GM21529 (cell line): ENCODE measurements around the gene HMOX2.

Experiments
- ATAC-seq: cut with Tn5 transposase; IDR thresholded peaks from one replicate; pipeline ENCODE4 v1.9.1; 2021; ENCODE audit not compliant: unreplicated experiment

Gene HMOX2

DNA sequence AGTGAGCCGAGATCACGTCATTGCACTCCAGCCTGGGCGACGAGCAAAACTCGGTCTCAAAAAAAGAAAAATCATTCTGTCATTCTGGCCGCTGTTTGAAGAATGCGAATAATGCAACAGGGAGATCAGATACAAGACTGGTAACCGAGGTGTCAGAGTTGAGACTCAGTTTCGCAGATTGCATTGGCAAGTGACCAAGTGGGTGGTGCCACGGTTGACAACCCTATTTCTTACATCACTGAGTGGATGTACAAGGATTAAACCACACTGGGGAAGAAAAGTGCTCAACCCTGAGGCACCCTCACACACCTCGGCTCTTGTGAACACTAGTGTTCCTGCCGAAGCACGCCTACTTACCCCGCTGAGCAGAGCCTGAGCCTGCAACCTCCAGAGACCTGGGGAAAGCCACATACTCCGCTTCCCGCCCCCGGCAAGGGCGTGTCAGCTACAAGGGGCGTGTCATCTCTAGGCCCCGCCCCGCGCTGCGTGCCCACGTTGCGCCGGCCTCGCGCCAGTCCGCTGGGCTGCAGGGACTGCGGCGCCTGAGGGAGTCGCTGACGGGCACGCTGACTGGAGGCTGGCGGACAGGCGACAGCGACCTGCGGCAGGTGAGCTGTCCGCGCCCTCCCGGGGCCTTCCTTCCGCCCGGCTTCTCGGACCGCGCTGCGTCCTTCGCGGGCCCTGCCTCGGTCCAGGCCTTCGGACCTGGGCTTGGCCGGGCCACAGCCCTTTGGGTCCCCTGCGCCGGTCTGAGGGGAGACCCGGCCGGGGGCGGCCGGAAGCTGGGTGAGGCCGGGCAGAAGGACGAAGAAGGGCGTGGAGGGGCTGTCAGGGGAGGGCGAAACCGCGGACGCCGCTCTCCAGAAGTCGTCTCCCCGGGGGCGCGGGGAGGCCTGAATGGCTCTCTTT lies at the start of gene HMOX2:
Gene HMOX2 (plus strand): TSS at position 519 of the 909 bp plus-strand sequence. CDS start 29,127 bp downstream, outside the sequence.
- peak; percentile 71 for ATAC-seq

DNA sequence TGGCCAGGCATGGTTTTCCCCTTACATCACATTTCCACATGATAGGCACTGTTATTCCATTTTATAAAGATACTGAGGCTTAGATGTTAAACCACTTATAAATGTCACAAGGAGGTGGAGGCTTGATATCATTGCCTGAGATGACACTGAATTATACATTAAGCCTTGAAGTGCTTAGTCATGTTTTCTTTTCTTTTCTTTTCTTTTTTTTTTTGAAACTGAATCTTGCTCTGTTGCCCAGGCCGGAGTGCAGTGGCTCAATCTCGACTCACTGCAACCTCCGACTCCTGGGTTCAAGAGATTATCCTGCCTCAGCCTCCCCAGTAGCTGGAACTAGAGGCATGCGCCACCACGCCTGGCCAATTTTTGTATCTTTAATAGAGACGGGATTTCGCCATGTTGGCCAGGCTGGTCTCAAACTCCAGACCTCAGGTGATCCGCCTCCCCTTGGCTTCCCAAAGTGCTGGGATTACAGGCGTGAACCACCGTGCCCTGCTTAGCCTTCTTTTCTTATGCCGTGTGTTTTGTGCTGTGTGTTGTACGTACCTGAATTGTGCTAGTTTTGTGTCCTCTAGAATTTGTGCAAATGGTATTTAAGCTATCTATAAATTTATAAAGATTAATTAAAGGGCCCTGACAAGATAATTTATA lies 49.4 kb upstream of the HMOX2 start:
- ATAC-seq, result no peak

- no peak for ATAC-seq
These were observed 47.7 kb upstream of the HMOX2 start for GRCh38 chr16:4428500-4428899.

DNA sequence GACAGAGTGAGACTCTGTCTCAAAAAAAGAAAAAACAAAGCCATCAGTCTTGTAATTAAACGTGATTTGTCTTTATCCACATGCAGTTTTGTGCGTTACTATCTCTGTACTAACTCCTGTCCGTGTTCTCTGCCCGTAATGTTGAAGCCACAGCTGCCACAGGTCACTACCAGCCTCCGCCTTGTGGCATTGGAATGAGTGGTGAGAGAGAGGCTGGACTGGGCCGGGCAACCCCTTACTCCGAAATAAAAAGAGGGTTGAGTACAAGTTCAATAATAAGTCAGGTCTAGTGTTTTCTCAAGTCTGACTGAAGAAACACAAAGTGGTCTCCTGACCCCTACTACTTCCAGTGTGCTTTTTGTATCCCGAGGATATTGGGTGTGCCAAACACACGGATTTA lies 45.2 kb upstream of the HMOX2 start:
- no peak for ATAC-seq

DNA sequence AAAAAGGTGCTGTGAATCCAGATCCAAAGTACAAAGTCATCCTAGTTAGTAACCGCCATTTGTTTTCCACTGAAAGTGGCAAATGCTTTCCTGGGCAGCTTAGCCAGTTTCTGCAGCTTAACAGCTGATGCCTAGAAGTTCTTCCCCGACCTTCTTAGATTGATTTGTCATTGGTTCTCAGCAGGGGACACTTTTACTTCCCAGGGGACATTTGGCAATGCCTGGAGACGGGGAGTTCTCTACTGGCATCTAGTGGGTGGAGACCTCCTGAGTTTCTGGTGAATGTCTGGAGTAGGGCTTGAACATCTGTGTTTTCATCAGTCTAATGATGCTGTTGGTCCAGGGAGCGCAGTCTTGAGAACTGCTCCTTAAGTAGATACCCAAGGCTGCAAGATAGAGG lies 43.0 kb upstream of the HMOX2 start:
- no peak for ATAC-seq

- no peak for ATAC-seq
These were observed 42.0 kb upstream of the HMOX2 start for GRCh38 chr16:4433914-4434787.

GRCh38 chr16:4435337-4436067 lies 40.7 kb upstream of the HMOX2 start:
- no peak for ATAC-seq

- no peak for ATAC-seq
These were observed 38.8 kb upstream of the HMOX2 start for GRCh38 chr16:4437366-4437765.

DNA sequence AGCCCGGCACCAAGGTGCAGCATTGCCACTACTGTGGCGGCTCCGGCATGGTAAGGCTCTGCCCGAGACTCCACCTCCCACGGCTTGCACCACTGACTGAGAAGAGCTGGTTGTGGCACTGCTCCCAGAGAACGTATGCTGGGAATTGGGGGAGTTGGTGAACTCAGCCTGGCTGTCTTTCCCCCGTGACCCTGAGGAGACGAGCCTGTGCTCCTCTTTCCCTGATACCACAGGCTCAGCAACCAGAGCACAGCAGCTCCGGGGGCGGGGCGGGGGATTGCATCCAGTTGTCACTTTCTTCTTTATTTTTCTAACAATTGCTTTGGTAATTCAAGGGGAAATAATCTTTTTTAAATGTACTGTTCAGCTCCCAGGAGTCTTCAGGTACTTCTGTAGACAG lies 33.8 kb upstream of the HMOX2 start:
- ATAC-seq, result no peak

DNA sequence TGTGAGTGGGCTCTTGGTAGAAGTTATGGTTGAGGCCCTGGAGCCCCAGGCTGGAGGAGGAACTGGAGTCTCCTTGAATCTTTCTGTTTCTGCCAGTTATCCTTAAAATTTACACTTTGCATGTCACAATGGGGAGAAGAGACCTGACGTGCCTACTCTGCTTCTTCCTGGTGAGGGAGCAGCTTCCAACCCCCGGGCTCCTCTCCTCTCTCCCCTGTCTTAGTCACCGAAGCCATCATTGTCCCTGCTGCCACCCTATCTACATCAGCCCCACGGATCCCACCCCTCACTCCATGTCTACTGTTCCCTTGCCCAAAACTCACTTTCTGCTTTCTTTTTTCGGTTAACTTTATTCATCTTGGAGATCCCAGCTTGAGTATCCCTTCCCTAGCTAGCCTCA lies 32.9 kb upstream of the HMOX2 start:
- no peak for ATAC-seq

- ATAC-seq, result no peak
These were observed 32.2 kb upstream of the HMOX2 start for GRCh38 chr16:4443986-4444385.

DNA sequence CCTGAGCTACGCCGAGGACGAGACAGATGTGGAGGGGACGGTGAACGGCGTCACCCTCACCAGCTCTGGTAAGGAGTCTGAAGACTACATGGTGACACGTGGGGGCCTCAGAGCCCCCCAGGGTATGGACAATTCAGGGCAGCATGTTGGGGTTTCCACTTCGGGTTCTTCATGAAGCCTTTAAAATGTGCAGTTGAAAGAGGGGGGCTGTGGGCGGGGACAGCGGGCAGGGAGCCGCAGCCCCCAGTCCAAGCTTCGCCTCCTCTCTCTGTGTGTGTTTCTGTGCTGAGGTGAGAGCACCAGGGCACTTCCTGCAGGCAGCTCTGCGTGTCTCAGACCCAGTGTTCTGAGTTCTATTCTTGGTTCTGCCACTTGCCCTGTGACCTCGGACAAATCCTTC lies 25.8 kb upstream of the HMOX2 start:
- ATAC-seq, result no peak

DNA sequence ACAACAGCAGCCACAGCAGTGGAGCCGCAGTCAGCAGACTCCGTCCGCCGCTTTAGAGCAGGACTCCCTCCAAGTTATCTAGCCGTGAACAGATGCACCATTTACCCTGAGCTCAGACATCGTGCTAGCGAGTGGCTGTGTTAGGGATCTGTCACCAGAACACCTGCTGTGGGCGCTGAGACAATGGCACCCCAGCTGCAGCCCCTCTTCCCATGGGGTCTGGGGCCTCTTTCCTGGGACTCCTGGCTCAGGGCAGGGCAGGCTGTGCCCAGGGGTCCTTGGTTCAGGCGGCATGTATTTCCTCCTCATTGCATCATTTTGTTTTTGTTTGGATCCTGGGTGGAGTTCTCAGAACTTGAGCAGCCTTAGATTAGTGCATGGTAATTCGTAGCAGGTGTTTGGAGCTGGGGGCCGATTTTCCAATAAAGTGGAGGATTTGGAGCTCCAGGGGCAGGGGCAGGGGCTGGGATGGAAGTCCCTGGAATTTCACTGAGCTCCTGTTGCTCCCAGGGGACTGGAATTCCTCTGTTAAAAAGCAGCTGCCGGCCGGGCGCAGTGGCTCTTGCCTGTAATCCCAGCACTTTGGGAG lies 25.2 kb upstream of the HMOX2 start:
- no peak for ATAC-seq

GRCh38 chr16:4452674-4453073 lies 23.5 kb upstream of the HMOX2 start:
- ATAC-seq, result no peak

DNA sequence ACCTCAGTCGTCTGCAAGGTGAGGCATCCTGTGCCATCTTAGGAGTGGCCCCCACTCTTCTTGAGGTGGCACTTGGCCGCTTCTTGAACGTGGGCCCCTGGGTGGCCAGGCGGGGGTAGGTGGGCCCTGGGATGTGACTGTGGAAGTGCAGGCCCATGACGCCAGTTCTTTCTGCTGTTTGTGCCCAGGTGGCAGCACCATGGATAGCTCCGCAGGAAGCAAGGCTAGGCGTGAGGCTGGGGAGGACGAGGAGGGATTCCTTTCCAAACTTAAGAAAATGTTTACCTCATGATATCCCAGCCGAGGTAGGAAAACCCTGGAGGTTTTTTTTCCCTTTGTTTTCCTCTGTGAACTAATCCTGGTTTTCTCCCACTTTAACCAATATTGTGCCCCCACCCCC lies 21.6 kb upstream of the HMOX2 start:
- ATAC-seq, result no peak

GRCh38 chr16:4455081-4455480 lies 21.1 kb upstream of the HMOX2 start:
- ATAC-seq, result no peak

DNA sequence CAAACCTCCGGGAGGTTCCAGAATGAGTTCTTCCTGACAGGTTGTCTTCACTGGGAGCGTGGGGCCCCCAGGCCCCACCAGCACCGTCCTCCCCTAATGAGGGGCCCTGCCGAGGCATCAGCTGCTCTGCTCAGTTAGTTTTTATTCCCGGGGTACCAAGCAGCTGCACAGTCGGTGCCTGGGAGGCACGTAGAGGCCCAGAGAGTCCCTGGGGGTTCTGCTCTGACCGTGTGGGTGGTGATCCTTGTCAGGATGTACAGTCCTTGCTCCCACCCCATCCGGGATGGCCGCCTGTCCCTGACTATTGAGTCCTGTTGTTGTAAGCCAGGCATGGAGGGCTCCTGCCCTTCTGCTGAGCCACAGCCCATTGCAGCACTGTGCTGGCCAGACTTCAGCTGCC lies 20.2 kb upstream of the HMOX2 start:
- no peak for ATAC-seq

GRCh38 chr16:4460936-4461249 lies 15.3 kb upstream of the HMOX2 start:
- ATAC-seq, result no peak

DNA sequence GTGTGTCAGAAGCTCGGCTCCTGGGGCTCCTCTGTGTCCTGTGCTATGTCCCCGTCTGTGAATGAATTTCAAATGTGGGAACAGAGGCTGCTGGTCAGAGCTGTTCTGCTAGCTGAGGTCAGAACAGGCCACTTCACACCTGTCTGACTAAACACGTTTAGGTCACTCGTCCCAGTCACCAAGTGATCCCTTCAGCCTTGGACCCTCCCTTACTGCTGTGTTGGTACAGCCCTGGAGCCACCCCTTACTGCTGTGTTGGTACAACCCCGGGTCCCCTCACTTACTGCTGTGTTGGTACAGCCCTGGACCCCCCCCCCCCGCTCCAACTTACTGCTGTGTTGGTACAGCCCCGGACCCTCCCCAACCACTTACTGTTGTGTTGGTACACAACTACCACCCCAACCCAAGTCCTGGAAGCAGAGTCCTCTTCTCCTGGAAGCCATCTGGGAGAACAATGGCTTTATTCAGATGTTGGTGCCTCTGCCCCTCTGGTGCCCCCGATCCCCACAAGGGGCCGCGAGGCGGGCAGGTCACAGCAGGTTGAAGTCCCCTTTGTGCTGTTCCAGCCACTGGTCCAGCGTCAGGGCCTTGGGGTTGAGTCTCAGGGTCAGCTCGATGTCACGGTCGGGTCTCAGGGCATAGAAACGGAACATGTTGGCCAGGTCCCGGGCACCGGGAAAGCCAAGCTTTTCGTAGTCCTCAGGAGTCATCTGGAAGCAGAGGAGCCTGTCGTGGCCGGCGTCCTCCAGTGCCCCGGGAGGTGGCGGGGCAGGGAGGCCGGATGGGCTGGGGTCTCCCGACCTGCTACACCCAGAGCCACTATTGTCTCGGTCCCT lies 14.7 kb upstream of the HMOX2 start:
- ATAC-seq, result no peak
